GM12878 (cell line): Measurements from ENCODE around the gene ARHGAP9.

Experiments
- BCL11A ChIP-seq: IDR thresholded peaks from 2 replicates; pipeline ENCODE4 v1.6.1; 2011; ENCODE audit warnings: low read depth, low read length
- ETV6 ChIP-seq, 2 experiments: fragments of 450-650 bp in 1 of 2; IDR thresholded peaks in 1 of 2; conservative IDR thresholded peaks in 1 of 2; 2 replicates each; pipeline ENCODE4 v1.6.1; 2014; ENCODE audit warnings: antibody characterized with exemption in 1 of 2, borderline replicate concordance in 1 of 2, low read depth in 1 of 2, mild to moderate bottlenecking in 1 of 2, moderate library complexity in 1 of 2
- FOS ChIP-seq: IDR thresholded peaks from 3 replicates; pipeline ENCODE4 v1.6.1; 2011; ENCODE audit warnings: borderline replicate concordance; ENCODE audit not compliant: insufficient read length; ENCODE audit errors: extremely low read depth
- IRF4 ChIP-seq: IDR thresholded peaks from 2 replicates; pipeline ENCODE4 v1.6.1; 2011; ENCODE audit warnings: low read depth, low read length
- SUZ12 ChIP-seq: fragments of 200-600 bp; sonication (generic); IDR thresholded peaks from one replicate; pipeline ENCODE4 v1.6.1; 2018; ENCODE audit warnings: antibody characterized with exemption, mild to moderate bottlenecking; ENCODE audit not compliant: unreplicated experiment
- TF ChIP-seq, protein P1 (sequence below): IDR thresholded peaks from 2 replicates; pipeline ENCODE4 v1.6.1; 2011; ENCODE audit warnings: borderline replicate concordance, low read depth, mild to moderate bottlenecking, moderate library complexity, mixed read lengths, low read length; ENCODE audit not compliant: insufficient read depth; ENCODE audit errors: extremely low read length
- TF ChIP-seq, protein P2 (sequence below), 3 experiments: IDR thresholded peaks in 2 of 3; conservative IDR thresholded peaks in 1 of 3; 2 replicates each; pipeline ENCODE4 v1.5.1; 2011; ENCODE audit warnings: low read depth in 3 of 3, low read length in 3 of 3, mild to moderate bottlenecking in 3 of 3, control low read depth in 2 of 3, moderate library complexity in 2 of 3, inconsistent platforms in 1 of 3, mixed read lengths in 1 of 3; ENCODE audit not compliant: control insufficient read depth in 2 of 3, insufficient read depth in 1 of 3; ENCODE audit errors: extremely low read depth in 1 of 3

DNA sequence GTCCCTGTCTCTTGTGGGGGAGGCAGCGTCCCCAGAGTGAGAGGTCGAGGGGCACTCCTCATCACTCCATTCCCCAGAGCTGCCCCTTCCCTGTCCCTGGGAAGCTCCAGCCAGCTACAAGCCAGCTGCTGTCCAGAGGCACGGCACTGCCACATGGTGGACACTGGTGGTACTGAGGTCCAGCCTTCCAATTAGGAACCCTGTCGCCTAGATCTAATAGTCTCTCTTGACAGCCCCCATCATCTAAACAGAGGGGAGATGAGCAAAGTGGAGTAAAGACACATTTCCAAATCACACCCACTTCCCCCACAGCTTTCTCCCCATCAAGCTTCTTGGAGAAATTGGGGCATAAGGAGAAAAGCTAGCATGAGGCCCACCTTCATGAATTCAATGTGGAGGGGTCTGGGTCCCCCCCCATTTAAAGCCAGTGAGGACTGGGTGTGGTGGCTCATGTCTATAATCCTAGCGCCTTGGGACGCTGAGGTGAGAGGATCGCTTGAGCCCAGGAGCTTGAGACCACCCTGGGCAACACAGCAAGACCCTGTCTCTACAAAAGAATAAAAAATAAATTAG lies 26.6 kb downstream of the ARHGAP9 start:
- TF ChIP-seq, protein P1, sequence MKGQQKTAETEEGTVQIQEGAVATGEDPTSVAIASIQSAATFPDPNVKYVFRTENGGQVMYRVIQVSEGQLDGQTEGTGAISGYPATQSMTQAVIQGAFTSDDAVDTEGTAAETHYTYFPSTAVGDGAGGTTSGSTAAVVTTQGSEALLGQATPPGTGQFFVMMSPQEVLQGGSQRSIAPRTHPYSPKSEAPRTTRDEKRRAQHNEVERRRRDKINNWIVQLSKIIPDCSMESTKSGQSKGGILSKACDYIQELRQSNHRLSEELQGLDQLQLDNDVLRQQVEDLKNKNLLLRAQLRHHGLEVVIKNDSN, result no peak
- TF ChIP-seq IRF4 (0 out of 2 replicates have a peak, but pooled peaks have one; percentile 15), ETV6 (conservative IDR thresholded peaks at IDR 0.05 in 1 of 2, IDR thresholded peaks at IDR 0.05 in 1 of 2; ENCODE audit: borderline replicate concordance in 1 of 2, low read depth in 1 of 2) (no peak), SUZ12 (no peak), BCL11A (no peak), FOS (no peak)
- TF ChIP-seq, protein P2, sequence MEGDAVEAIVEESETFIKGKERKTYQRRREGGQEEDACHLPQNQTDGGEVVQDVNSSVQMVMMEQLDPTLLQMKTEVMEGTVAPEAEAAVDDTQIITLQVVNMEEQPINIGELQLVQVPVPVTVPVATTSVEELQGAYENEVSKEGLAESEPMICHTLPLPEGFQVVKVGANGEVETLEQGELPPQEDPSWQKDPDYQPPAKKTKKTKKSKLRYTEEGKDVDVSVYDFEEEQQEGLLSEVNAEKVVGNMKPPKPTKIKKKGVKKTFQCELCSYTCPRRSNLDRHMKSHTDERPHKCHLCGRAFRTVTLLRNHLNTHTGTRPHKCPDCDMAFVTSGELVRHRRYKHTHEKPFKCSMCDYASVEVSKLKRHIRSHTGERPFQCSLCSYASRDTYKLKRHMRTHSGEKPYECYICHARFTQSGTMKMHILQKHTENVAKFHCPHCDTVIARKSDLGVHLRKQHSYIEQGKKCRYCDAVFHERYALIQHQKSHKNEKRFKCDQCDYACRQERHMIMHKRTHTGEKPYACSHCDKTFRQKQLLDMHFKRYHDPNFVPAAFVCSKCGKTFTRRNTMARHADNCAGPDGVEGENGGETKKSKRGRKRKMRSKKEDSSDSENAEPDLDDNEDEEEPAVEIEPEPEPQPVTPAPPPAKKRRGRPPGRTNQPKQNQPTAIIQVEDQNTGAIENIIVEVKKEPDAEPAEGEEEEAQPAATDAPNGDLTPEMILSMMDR (IDR thresholded peaks at IDR 0.05 in 2 of 3, conservative IDR thresholded peaks at IDR 0.05 in 1 of 3; ENCODE audit: control insufficient read depth in 2 of 3, extremely low read depth in 1 of 3, insufficient read depth in 1 of 3, low read depth in 3 of 3, low read length in 3 of 3), result peak; percentile 94 to 97 (median 96); a peak in 5 of 6 replicates
